Measurements from ENCODE around the gene PEX14.

PEX14 gene

DNA sequence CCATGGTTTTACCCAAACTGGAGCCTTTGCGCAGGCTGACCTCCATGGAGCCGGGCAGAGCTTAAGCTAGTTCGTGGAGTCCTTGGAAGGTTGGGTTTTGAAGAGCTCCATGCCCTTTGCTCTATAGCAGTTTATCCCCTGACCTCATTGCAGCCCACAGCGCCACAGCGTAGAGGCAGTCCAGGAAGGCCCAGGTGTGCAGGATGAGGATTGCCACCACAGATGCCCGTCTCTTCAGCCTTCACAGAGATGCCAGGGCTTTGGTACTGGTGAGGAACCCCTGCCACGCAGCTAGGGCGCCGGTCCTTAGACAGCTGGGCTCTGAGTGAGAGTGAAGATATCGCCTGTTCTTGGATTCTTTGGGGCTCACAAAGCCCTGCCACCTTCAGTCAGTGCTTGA, 138.6 kb downstream of the PEX14 start:
- TF ChIP-seq, protein P1, sequence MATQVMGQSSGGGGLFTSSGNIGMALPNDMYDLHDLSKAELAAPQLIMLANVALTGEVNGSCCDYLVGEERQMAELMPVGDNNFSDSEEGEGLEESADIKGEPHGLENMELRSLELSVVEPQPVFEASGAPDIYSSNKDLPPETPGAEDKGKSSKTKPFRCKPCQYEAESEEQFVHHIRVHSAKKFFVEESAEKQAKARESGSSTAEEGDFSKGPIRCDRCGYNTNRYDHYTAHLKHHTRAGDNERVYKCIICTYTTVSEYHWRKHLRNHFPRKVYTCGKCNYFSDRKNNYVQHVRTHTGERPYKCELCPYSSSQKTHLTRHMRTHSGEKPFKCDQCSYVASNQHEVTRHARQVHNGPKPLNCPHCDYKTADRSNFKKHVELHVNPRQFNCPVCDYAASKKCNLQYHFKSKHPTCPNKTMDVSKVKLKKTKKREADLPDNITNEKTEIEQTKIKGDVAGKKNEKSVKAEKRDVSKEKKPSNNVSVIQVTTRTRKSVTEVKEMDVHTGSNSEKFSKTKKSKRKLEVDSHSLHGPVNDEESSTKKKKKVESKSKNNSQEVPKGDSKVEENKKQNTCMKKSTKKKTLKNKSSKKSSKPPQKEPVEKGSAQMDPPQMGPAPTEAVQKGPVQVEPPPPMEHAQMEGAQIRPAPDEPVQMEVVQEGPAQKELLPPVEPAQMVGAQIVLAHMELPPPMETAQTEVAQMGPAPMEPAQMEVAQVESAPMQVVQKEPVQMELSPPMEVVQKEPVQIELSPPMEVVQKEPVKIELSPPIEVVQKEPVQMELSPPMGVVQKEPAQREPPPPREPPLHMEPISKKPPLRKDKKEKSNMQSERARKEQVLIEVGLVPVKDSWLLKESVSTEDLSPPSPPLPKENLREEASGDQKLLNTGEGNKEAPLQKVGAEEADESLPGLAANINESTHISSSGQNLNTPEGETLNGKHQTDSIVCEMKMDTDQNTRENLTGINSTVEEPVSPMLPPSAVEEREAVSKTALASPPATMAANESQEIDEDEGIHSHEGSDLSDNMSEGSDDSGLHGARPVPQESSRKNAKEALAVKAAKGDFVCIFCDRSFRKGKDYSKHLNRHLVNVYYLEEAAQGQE (IDR thresholded peaks at IDR 0.05; ENCODE audit: insufficient replicate concordance, low read depth): no peak
- TF ChIP-seq POLR2AphosphoS5 (IDR thresholded peaks at IDR 0.05; ENCODE audit: low read depth) (no peak), GABPA (IDR thresholded peaks at IDR 0.05; ENCODE audit: low read depth) (no peak), SPI1 (IDR thresholded peaks at IDR 0.05; ENCODE audit: borderline replicate concordance, low read depth) (no peak)
- TF ChIP-seq, protein P2, sequence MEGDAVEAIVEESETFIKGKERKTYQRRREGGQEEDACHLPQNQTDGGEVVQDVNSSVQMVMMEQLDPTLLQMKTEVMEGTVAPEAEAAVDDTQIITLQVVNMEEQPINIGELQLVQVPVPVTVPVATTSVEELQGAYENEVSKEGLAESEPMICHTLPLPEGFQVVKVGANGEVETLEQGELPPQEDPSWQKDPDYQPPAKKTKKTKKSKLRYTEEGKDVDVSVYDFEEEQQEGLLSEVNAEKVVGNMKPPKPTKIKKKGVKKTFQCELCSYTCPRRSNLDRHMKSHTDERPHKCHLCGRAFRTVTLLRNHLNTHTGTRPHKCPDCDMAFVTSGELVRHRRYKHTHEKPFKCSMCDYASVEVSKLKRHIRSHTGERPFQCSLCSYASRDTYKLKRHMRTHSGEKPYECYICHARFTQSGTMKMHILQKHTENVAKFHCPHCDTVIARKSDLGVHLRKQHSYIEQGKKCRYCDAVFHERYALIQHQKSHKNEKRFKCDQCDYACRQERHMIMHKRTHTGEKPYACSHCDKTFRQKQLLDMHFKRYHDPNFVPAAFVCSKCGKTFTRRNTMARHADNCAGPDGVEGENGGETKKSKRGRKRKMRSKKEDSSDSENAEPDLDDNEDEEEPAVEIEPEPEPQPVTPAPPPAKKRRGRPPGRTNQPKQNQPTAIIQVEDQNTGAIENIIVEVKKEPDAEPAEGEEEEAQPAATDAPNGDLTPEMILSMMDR (IDR thresholded peaks at IDR 0.05; ENCODE audit: insufficient read depth, low read length): no peak
- DNase-seq (ENCODE audit: low read depth in 1 of 2, low spot score in 1 of 2): no peak
- no peaks in the 10 kb centered on the region for H3K27me3 ChIP-seq (ENCODE audit: insufficient read depth, poor library complexity, severe bottlenecking)
- no peak overlapping the region for H3K4me3 ChIP-seq (replicated peaks; ENCODE audit: insufficient read depth, low read length)
- H3K27ac ChIP-seq (replicated peaks): no peak overlapping the region

DNA sequence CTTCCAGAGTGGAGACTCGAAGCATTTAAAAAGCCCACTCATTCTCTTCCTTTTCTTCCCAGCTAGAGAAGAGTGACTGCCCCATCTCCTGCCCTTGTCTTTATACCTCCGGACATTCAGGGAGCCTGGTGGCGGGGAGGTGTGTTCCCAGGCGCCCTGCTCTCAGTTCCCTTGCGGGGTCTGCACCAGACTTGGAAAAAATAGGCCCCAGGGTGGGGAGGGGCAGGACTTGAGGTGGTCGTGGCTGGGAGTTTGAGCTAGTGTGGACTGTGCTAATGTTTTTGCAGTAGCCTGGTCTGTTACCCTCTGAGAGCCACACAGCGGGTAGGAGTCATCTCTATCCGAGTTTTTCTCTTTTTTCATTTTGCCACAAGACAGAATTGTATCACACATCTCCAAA, 139.1 kb downstream of the PEX14 start:
- Histone ChIP-seq H3K27me3 (ENCODE audit: insufficient read depth, poor library complexity, severe bottlenecking) (no peaks in the 10 kb centered on the region), H3K4me3 (replicated peaks; ENCODE audit: insufficient read depth, low read length) (no peak overlapping the region), H3K27ac (replicated peaks) (no peak overlapping the region)
- TF ChIP-seq, protein P2 (IDR thresholded peaks at IDR 0.05; ENCODE audit: insufficient read depth, low read length): no peak
- TF ChIP-seq GABPA (IDR thresholded peaks at IDR 0.05; ENCODE audit: low read depth): no peak
- DNase-seq (ENCODE audit: low read depth in 1 of 2, low spot score in 1 of 2): no peak

DNA sequence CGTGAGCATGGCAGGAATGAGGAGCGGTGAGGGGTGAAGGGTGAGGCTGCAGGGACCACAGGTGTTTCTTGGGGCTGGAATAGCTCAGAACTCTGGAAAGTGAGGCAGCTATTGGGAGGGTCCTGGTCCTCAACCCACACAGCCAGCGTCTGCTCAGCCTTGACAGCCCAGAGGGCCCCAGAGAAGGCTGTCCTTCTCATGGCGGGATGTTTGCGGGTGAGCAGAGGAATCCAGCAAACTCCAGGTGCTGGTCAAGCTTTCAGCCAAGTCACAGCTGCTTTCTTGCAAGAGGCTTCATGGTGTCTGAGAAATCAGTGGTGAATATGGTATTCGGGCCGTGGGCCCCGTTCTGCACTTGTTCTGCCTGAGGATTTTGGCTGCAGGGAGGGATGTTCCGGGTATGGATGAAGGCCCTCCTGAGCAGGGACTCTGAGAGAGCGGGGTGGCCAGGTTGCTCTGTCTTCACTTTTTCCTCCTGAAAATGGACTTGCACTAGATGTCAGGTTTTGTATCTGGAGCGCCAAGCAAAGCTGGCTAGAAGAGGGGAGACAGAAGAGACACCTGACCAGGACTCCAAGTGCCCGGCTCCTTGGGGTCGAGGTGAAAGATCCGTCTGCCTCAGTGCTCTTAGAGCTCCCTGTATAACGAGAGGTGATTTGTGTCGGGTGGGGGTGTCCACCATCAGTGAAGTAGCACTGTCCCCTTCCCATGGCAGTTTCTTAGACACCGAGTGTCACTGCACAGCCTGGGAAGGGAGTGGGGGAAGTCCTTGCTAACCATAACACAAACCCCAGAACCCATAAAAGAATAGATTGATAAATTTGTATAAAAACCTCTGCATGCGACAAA, 139.9 kb downstream of the PEX14 start:
- Histone ChIP-seq H3K27me3 (ENCODE audit: insufficient read depth, poor library complexity, severe bottlenecking) (no peaks in the 10 kb centered on the region), H3K4me3 (replicated peaks; ENCODE audit: insufficient read depth, low read length) (no peak overlapping the region), H3K27ac (replicated peaks) (no peak overlapping the region)
- TF ChIP-seq, protein P2 (IDR thresholded peaks at IDR 0.05; ENCODE audit: insufficient read depth, low read length): no peak
- TF ChIP-seq, protein P1 (IDR thresholded peaks at IDR 0.05; ENCODE audit: insufficient replicate concordance, low read depth): no peak
- TF ChIP-seq SPI1 (IDR thresholded peaks at IDR 0.05; ENCODE audit: borderline replicate concordance, low read depth) (no peak), POLR2AphosphoS5 (IDR thresholded peaks at IDR 0.05; ENCODE audit: low read depth) (no peak), GABPA (IDR thresholded peaks at IDR 0.05; ENCODE audit: low read depth) (no peak)
- DNase-seq (ENCODE audit: low read depth in 1 of 2, low spot score in 1 of 2): no peak

Measured in HL-60 (cell line).